Uterus (tissue), 2 donors: ENCODE measurements around the gene PLCG2.

ENCODE experiments used
- POLR2A ChIP-seq, 2 donors: fragments of 450-650 bp; IDR thresholded peaks; one replicate each; pipeline ENCODE4 v1.6.1; 2016; ENCODE audit warnings: antibody characterized with exemption in 2 of 2, mild to moderate bottlenecking in 1 of 2, moderate library complexity in 1 of 2
- TF ChIP-seq, protein P1 (sequence below), 4 experiments: fragments of 200-600 bp in 2 of 4; fragments of 450-650 bp in 2 of 4; sonication (generic) in 2 of 4; IDR thresholded peaks; one replicate each; pipeline ENCODE4 v1.5.1; 2016 to 2019; ENCODE audit warnings: antibody characterized with exemption in 4 of 4, mild to moderate bottlenecking in 2 of 4, moderate library complexity in 1 of 4

DNA sequence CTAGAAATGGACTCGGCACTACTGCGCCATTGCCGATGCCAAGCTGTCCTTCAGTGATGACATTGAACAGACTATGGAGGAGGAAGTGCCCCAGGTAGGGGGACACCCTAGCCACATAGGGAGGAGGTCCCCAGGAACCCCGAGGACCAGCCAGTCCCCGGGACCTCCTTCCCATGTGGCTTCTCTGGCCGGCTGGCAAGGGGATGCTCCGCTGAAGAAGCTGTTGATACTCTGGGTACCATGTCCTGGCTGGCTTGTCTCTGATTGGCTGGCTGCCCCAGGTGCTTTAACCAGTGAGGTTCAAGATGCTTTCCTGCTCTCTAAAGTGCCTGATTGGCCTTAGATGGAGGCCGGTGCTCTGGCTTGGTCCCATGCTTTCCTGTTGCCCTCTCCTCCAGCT lies 128.6 kb downstream of the PLCG2 start:
- TF ChIP-seq, protein P1, sequence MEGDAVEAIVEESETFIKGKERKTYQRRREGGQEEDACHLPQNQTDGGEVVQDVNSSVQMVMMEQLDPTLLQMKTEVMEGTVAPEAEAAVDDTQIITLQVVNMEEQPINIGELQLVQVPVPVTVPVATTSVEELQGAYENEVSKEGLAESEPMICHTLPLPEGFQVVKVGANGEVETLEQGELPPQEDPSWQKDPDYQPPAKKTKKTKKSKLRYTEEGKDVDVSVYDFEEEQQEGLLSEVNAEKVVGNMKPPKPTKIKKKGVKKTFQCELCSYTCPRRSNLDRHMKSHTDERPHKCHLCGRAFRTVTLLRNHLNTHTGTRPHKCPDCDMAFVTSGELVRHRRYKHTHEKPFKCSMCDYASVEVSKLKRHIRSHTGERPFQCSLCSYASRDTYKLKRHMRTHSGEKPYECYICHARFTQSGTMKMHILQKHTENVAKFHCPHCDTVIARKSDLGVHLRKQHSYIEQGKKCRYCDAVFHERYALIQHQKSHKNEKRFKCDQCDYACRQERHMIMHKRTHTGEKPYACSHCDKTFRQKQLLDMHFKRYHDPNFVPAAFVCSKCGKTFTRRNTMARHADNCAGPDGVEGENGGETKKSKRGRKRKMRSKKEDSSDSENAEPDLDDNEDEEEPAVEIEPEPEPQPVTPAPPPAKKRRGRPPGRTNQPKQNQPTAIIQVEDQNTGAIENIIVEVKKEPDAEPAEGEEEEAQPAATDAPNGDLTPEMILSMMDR (IDR thresholded peaks at IDR 0.05): no peak
- no peak for TF ChIP-seq POLR2A (IDR thresholded peaks at IDR 0.05)
